ENCODE data around the gene NKX2-1.
"Not testable (repeated sequence)": the region's sequence is repeated elsewhere in the genome, so short reads cannot be mapped to it uniquely, and the experiment has no call there.

The NKX2-1 gene

DNA sequence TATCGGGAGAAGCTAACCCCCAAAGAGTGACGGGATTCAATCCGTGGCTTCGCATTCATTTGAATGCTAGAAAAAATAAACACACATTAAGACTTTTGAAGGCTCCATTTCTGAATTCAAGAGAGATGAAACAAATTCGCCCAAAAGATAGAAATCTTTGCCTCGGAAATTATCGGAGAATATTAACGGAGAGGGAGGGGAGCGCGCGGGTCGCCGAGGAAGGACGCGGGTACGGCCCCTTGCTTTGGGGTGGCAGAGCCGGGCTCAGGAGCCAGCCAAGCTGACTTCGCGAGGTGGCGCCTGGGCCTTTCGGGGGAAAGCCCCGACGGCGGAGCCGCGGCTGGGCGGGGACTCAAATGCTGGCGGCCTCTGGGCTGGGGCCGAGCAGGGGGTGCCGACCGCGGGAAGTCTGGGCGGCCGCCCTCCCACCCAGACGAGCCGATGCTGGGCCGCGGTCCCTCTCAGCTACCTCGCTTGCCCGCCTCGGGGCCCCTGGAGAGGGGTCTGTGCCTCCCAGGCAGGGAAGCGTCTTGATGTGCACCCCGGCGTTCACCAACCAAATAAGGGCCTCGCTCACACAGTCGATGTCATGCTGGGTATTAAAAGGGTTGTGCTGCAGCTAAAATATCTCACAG, 14.7 kb downstream of the NKX2-1 start:
- no peak for DNase-seq

DNA sequence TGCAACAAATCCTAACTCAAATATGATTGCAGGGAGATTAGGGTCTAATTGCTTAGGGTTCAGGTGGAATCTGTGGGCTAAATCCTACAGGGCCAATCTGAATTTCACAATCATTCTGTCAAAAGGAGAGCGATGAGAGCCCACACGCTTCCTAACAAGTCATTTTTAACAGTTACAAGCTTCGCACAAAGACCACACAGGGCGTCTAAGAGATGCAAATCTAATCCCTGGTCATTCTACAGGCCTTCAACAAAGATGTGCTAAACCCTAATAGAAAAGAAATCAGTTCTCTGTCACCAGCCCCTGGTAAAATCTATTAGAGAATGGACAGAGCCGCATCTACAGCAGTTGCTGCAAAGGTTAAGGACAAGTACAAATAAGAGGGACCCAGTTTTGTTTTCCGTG, 15.3 kb downstream of the NKX2-1 start:
- no peak for DNase-seq

DNA sequence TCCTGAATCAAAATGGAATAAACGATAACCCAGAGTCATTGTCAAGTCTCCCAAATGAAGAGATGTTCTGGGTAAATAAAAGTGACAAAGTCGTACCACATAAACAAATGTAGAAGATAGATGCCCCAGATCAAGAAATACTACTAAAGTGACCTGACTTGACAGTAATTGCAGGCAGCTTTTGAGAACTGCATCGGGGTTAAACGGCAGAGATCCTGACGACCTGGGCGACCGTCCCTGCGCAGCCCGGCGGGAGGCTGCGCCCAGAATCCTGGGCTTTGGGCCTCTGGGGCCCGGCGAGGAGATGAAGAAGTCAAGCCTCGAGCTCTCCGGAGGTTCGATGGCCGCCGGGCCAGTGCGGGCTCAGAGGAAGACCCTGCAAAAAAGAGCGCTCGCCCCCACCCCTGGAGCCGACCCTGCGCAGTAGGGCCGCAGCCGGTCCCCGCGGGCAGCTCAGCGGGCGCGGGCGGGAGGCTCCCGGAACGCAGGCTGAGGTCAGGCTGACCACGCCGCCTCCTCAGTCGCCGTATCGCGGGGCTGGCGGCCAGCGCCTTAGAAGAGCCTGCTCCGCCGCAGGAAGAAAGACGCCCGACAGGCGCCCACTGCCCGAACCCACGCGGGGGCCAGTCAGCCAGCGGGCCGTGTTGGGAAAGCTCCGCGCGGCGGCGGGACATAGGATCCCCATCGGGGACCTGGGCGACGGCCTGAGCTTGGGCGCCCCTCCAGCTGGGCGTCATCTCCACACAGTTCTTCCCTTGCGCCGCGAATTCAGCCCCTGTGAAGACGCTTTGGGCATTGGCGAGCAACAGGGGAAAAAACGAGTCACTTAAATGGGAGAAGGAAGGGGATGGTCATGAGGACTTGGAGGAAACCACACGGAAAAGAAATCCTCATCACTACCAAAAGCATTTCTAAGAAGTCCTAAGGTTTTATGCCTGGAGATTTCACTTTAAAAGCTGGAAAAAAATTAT, 16.0 kb downstream of the NKX2-1 start:
- DNase-seq: no peak

DNA sequence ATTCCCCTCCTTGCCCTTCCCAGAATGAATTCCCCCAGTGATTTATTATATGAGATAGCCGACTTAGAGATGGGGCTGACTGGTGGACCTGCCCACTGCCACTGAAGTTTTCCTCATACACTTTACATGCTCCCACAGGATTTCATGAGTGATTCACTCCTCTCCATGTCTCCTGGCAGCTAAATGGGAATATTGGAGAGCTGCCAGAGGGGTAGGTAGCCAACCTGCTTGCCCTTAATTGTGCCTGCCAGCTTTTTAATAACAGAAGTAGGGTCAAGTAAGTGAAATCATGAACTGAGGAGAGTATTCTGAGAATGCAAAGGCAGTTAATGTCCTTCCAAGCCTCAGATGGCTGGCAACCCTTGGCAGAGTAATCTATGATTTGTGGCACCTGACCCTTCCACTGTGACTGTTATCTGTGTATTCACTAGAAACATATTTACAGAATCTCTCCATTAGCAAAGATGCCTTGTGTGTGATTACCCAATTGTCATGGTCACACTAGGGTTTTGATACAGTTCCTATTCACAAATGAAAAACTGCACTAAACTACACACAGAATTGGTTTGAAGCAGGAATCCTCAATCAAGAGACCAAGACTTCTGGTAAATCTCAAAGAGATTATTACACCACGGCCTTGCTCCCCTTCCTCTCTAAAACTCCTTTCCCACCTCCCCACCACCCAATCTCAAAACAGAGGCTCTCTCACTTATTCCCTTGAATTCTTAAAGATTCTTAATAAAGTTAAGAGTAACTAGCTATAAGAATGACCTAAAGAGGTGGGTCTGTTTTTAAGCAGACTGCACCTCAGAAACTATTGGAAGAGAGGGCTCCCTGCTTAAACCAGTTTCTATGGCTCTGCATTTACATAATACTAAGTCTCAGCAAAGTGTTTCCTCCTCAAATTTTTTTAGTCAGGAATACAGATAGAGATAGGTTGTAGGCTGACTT, 17.2 kb downstream of the NKX2-1 start:
- no peak for DNase-seq

DNA sequence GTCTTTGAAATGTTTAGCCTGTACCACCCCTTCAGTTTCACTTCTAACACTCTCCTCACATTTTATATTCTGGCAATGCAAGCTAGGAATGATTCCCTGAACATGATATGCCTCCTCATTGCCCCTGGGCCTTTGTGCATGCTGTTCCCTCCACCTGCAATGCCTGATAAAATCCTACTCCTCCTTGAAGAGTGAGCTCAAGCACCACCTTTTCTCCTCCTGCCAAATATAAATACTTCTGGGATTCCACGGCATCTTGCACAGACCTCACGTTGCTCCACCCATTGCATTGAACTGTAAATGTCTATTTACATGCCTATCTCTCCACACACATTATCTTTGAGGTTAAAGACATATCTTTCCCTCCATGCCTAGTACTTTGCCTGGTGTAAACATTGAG, 21.1 kb downstream of the NKX2-1 start:
- DNase-seq: no peak

DNA sequence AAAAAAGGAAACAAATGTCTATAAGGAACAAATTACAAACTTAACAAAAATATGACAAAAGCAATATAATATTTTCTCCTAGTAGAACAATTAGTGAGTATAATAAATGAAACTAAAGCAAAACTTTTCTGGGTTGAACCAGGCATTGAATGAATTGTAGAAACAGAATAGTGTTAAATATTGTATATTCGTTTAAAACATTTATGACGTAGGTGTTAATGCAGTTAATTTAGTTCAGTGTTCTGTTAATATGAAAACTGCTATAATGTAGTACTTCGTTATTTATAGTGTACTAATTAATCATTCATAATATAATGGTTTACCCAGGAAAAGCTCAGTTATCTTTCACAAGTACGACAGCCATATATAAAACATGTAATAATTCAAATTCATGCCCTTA, 23.7 kb downstream of the NKX2-1 start:
- DNase-seq: no peak

DNA sequence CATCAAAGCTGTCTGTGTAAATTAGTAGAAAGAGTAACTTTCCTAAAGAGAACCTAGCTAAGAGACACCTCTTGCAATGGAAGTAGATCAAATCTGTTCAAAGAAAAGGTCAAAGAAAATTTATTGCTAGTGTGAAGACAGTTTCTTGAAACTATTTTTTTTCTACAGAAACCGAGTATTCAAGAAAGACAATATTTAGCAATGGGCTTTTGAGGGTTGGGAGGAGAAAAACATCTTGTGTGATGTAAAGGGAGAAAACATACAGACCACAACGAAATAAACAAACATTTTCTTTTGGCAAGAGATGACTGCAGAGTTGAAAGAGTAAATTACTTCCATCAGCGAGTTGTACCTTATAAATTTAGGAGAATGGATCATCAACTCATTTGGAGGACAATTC, 24.4 kb downstream of the NKX2-1 start:
- DNase-seq: no peak

DNA sequence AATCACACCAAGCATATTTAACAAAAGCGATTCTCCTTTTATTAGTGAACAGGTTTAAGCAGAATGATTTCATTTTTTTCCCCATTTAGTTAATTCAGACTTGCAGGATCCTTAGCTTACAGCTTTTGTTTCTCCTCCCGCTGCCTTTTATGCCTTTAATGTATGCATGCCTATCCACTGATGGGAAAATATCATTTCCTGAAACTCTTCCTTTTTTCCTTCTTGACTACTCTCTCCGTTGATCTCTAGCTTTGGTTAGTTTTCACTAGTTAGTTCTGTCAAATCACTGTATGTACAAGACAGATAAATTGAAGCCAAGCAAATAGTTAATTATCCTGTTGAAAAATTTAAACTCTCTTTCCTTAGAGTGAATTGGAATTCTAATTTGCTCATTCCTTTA, 26.3 kb downstream of the NKX2-1 start:
- no peak for DNase-seq

DNA sequence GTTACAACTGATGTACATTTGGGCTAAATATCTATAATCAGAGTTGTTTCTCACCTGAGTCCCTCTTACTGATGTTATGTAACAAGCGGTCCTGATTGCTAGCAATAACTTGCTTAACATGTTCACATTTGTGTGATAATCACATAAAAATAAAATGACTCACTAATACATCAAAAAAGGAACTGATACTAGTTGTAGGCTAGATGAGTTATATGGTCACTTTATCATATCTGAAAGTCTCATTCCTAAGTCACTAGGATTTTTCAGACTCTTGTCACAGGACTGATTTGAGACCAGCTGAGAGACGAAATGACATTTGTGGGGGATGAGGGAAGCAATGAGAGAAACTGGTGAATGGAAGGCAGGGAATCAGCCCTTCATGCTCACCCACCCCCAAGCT, 34.3 kb downstream of the NKX2-1 start:
- no peak for DNase-seq

DNA sequence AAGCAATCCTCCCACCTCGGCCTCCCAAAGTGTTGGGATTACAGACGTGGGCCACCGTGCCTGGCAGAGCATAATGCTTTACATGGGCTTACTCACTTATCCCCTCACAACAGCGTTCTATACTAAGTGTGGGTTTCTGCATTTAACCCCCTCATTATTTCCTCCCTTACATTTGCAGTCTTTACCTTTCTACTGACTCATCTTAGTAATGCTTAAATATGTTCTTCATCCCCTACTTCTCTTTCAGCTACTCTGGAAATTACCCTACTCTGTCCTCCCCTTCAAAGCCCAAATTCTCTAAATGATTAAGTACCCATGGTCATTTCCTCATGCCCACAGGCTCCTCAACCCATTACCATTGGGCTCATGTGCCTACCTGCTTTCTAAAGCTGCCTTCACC, 40.7 kb downstream of the NKX2-1 start:
- DNase-seq: no peak

DNA sequence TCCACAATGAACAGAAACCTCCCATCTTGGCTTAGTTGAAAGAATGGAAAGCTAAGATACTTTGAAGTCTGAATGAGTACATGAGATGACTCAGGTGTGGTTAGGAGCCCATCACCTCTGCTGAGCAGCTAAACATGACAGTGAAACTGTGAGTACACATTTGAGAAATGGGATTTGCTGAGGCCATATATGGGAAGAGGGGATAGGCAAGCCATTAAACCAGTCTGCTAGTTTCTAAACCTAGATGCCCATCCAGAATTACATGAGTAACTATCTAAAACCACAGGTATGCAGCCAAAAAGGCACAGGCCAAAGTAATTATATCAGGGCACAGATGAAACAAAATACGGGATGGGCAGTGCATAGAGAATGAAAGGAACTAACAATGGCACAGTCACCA, 41.2 kb downstream of the NKX2-1 start:
- no peak for DNase-seq

DNA sequence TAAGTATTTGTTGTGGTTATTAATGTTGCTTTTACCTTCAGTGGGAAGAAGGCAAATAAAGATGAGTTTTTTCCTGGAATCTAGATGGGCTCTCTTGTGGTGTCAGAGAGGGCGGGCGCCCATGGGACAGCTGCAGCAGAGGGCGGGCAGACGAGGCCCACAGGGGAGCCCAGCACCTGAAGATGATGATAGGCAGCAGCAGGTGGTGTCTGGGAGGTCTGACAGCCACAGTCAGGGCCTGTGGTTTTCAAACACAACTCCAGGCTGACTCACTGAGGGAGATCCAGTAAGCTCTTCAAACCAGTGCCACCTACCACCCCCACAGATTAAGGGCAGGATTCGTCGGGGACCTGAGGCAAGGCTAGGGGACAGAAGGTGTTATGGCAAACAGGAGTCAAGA, 42.8 kb downstream of the NKX2-1 start:
- no peak for DNase-seq

DNA sequence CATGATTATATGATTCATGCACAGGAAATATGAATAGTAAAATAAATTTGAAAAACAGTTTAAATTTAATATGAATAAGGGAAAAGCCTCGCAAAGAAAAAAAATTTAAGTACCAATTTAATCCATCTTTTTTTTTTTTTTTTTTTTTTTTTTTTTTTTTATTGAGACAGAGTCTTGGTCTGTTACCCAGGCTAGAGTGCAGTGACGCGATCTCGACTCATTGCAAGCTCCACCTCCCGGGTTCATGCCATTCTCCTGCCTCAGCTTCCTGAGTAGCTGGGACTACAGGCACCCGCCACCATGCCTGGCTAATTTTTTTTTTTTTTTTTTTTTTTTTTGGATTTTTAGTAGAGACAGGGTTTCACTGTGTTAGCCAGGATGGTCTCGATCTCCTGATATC, 44.0 kb downstream of the NKX2-1 start:
- DNase-seq: not testable (repeated sequence)

DNA sequence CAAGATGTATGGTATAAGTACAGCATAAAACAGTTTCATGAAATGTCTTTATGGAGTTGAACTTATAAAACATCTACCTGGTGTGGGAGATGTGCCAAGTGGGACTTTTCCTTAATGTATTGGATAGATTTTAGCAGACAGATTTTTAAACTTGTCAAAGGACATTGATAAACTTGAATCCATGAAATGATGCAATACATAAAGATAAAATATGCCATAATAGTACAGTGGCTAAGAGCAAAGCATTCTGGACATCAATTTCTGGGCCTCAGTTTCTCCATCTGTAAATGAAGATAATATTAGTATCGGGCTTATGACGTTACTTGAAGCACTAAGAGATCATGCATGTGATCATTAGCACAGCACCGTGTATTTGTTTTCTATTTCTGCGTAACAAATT, 45.4 kb downstream of the NKX2-1 start:
- DNase-seq: no peak

DNA sequence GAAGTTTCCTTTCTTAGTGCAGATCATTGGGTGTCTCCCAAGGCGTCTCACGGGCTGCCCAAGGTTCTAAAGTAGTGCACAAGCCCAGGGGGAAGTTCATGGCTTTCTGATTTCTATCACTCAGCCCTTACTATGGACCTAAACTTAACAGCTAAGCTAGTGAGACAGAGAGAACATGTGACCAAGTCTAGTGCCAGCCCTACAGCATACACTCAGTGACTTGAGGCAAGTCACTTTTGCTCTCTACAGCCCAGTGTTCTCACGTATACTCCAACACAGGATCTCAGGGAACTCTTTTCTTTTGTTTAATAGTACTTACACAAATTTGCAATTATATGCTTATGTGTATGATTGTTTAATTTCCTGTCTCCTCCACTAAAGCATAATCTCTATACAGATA, 48.6 kb downstream of the NKX2-1 start:
- no peak for DNase-seq

DNA sequence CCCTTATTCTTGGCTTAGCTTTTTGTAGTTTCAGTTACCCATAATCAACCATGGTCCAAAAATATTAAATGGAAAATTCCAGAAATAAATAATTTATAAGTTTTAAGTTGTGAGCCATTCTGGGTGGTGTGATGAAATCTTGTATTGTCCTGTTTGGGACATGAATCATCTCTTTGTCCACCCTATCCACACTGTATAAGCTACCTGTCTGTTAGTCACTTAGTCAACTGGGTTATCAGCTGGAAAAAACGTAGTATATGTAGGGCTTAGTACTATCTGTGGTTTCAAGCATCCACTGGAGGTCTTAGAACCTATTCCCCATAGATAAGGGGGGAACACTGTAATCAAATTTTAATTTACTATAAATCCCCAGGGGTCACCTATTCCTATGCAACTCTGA, 52.7 kb downstream of the NKX2-1 start:
- no peak for DNase-seq

Measured in stimulated activated CD4-positive, alpha-beta T cell treated with anti-CD3 and anti-CD28 coated beads, Interleukin-4, amount 100 ng/mL, for 24 hours (primary cell).